Middle frontal gyrus (tissue), 1 donor: ENCODE results near the gene CFAP100.

Experiments
- DNase-seq: peaks from one replicate; pipeline ENCODE4 v3.0.0-alpha.2; 2015; ENCODE audit warnings: low spot score; ENCODE audit errors: extremely low spot score

Gene CFAP100

GRCh38 chr3:126399756-126400155 lies 5.0 kb downstream of the CFAP100 start:
- no peak for DNase-seq

- DNase-seq = no peak
Observed at GRCh38 chr3:126401611-126402160, 7.0 kb downstream of the CFAP100 start.

GRCh38 chr3:126402178-126402577 lies 7.5 kb downstream of the CFAP100 start:
- no peak for DNase-seq

DNA sequence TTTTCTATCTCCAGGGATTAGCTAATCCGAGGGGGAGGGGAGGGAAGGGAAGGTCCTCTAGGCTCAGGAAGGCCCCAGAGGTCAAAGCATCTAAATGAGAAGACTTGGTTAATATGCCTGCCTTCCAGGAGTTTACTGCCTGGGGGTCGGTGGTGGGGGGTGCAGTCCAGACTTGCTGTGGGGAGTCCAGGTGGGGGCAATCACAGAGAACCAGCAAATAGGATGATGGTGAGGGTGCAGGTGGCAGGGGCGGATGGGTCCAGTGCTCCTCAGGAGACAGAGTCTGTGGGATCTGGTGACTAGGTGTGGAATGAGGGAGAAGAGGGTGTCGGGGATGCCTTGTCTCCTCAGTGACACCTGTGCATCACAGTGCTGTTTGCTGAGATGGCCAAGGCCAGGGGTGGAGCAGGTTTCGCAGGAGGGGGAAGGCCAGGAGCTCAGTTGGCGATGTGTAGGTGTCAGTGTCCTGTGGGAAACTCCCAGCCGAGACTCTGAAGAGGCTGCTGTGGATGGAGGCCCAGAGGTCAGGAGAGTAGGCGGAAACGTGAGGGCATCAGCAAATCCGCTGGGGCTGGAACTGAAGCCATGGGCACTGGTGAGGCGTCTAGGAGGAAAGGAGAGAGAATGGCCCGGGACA lies 8.1 kb downstream of the CFAP100 start:
- DNase-seq = no peak

GRCh38 chr3:126406389-126407296 lies 11.9 kb downstream of the CFAP100 start:
- DNase-seq = no peak

GRCh38 chr3:126407412-126408044 lies 12.8 kb downstream of the CFAP100 start:
- no peak for DNase-seq

GRCh38 chr3:126408099-126408498 lies 13.4 kb downstream of the CFAP100 start:
- no peak for DNase-seq

DNA sequence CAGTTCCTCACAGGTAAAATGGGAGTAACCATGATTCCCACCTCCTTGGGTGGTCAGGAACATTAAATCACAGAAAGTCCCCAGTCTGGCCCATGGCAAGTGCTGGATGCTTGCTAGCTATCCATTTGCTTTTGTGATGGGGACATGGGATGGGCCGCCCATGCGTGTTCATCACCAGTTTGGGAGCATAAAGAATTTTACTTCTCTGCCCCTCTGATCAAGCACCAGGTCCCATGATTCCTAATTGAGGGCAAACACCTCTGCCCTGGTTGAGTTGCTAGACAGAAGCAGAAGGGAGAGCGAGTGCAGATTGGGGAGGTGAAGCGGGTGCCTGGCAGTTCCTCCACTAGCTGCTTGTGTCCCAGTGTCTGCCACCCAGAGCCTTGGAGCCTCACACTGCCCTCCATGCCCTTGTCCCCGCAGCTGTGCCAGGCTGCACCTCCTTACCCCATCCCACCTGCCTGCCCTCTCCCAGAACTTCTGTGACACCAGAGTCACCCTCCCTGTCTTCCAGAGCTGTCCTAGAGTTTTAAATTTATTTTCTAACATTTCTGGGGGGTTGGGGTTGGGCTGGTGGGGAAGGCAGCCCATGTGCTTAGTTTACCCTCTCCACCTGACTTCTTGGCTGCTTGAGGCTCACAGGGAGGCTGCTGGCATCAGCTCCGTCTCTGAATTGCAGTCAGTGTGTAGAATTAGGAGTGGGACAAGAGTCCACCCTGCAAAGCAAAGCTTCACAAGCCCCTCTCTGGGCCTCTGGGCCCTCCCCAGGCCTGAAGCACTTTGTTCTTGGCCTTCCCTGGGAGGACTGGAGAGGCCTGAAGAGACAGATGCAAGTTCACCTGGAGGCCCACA lies 18.4 kb downstream of the CFAP100 start:
- DNase-seq = no peak

DNA sequence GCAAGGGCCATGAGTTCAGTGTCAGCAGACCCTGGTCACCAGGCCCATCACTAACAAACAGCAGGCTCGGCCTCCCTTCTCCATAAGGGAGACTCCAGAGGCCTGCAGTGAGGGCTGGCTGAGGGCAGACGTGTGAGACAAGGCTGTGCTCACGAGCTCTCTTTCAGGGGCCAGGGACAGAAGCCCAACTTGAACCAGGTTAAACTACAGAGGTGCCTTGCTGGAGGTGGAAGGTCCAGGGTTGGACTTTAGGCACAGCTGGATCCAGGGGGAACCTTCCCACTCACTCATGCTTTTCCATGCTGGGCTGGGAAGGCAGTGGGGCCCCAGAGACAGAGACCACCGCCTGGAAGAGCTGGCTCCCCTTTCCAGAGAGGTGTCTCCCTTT lies 19.0 kb downstream of the CFAP100 start:
- DNase-seq = no peak

DNA sequence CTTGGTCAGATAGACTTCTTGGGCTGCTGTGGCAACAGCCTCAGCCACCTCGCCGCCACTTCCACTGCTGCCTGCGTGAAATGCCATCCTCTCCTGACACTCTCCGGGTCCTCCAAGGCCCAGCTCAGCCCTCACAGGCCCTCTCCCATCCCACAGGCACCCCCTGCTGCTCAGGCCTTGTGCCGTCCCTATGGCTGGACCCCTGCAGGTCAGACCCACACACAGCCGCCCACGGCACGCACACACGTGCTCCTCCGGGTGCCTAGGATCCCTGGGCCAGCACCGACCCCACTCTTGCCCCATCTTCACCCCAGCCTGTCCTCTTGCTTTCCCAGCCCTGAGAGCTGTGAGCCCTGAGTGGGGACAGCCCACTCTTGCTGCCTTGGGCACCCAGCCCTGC lies 19.7 kb downstream of the CFAP100 start:
- no peak for DNase-seq

DNA sequence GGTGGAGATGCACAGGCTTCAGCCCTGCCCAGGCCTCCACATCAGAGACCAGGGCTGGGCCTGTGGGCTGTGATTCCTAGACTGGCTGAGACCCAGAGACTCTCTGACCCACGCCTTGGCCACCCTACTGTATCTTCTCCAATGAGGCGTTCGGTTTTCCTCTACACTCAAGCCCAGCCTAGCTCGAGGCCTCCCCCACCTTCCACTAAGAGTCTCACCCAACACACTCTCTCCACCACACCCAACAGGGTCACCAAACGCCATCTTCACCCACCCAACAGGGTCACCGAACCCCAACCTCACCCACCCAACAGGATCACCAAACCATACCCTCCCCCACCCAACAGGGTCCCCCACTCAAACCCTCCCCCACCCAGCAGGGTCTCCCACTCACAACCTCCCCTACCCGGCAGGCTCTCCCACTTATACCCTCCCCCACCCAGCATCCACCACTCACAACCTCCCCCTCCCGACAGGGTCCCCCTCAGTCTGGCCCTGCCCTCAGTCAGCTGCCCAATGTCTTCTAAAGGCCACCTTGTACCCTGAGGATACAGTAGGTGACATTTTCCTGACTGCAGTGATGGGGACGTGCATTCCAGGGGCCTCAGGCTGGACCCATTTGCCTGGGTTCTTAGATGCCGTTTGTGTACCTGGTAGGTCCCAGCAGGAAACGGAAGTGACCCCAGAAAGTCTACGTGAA lies 20.4 kb downstream of the CFAP100 start:
- no peak for DNase-seq

GRCh38 chr3:126415661-126416591 lies 21.2 kb downstream of the CFAP100 start:
- DNase-seq = no peak

DNA sequence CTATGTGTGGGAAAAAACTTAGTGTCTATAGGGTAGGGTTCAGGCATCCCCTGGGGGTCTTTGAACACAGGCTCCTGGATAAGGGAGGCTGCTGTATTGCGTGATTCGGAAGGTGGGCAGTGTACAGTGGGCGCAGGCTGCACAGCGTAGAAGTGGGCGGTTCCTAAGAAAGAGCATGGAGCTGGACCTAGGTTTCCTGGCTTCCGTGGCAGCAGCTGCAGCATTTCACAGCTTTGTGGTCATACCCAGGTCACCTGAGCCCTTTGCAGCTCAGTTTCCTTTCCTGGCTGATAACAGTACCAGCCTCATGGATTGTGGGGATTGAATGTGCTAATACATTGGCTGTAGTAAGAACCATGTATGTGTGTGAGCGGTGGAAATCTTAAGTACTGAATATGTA lies 22.2 kb downstream of the CFAP100 start:
- no peak for DNase-seq

DNA sequence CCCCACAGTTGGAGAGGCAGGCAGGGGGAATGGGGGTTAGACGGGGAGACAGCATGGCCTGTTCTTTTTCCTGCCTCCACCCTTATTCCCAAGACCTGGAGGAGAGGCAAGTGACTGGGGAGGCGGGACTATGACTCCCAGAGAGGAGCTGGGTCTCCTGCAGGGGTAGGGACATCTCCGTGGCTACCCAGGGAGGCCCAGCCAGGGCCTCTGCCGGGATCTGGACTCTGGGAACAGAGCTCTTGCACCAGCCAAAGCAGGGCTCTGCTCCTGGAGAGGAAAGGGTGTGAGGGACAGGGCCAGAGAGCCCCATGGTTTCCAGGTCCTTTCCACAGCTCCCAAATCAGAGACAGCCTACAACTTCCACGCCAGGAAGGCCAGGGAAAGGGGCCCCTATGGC lies 22.8 kb downstream of the CFAP100 start:
- DNase-seq = no peak

DNA sequence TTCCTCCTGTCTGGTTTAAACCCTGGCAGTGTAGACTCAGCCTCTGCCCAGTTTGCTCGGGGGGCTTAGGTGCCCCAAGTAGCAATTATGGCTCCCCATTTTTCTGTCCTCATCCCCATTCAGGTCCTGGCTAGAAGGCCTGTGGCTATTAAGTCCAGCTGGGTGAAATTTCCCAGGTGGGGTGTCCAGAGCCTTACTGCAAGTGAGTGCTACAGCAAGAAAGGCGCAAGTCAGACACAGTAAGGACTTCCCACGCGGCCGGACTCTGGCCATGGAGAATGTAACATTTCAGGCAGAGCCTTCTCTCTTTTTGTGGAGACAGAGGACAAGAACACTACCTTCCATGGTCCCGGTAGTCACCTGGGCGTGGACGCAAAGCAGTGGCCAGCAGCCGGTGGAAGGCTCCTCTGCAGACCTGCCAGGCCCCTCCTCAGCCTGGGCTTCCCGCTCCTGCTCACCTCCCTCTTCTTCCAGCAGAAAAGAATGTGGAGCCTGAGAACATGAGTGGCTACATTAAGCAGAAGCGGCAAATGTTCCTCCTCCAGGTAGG lies 23.3 kb downstream of the CFAP100 start:
- no peak for DNase-seq

DNA sequence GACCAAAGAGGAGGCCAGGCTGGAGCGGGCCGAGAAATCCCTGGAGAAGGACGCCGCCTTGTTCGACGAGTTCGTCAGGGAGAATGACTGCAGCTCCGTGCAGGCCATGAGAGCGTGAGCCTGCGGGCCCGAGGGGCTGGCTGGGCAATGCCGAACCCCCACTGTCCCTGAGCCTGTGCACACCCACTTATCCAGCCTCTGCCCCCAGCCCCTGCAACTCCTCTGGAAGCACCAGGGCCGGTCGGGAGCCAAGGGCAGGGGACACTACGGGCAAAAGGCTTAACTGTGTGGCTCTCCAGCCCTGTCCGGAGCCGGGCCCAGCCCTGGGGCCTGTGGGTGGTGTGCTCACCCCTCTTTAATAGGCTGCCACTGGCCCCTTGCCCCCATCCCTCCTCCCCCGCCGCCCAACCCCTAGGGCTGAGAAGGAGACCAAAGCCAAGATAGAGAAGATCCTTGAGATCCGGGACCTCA lies 24.0 kb downstream of the CFAP100 start:
- DNase-seq = no peak

- no peak for DNase-seq
Observed at GRCh38 chr3:126419151-126419703, 24.5 kb downstream of the CFAP100 start.

DNA sequence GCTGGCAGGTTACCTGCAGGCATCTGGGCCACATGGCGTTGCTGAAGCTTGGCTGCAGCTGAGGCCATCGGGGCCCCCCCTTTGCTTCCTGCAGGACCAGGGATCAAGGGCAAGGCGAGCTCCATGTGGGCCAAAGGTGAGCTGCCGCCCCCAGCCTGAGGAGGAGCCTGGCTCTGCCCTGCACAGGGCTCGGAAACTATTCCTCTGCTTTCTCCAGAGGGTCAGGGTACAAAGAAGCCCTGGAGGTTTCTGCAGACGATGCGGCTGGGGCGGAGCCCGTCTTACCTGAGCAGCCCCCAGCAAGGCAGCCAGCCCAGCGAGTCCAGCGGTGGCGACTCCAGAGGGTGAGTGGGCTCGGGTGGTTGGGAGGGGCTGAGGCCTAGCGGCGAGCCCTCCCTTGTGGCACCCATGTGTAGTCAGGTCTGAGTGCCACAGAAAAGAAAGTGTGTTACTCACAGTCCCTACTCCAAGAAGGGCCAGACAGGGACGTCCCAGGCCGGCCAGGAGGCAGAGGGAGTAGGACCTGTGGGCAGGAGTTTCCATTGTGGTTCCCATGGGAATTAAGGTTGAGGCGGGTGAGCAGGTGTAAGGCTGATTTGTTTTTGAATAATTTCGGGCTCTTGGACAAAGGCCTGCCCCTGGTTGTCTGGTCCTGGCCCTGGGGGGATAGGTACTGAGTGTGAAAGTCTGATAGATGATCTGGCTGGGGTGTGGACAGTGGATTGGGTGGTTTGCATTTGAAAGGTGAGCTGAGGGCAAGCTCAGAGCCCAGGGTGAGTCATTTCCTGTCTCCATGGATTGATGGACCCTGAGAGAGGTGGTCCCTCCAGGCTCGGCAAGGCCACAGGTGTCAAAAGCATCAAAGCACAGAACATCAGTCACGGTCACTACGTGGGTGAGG lies 25.4 kb downstream of the CFAP100 start:
- no peak for DNase-seq
